SK-N-MC (cell line): Measurements from ENCODE around the gene CACNA1H.

Experiments used
- EZH2 ChIP-seq: fragments of 200-600 bp; sonication (generic); IDR thresholded peaks from one replicate; pipeline ENCODE4 v1.6.1; 2017; ENCODE audit warnings: antibody characterized with exemption
- POLR2AphosphoS5 ChIP-seq: IDR thresholded peaks from 2 replicates; pipeline ENCODE4 v1.6.1; 2012; ENCODE audit warnings: mild to moderate bottlenecking, low read depth, low read length, borderline replicate concordance

DNA sequence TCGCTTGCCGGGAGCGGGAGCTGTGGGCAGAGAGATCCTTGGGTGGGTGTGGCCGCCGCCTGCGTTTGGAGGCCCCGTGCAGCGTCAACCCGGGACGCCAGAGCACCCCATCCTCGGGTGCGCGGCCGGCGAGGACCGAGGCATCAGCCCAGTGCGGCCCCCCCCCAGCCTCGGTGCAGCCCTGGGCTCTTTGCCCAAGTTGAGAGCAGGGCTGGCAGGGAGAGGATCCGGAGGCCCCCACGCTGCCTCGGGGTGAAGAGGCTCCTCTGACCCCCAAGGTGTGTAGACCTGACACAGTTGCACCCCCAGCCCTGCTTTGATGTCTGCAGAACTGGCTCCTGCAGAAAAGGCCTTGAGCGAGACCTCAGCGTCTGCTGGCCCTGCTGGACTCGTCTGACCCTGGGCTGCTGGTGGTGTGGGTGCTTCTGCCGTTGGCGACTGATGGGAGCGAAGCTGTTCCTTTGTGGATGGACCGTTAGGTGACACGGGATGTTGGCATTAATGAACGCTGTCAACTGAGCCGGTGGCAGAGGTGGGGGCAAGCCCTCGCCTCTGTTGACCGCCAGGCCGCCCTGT, 8.0 kb downstream of the CACNA1H start:
- TF ChIP-seq POLR2AphosphoS5: no peak
- no peak for TF ChIP-seq EZH2
